Psoas muscle (tissue), 8 donors: ENCODE results near the gene HTT. TPM values are rescaled to one million over a fixed set of nuclear protein-coding genes. Genes with fewer than 3 reads are reported as not detected.

Experiments used
- ATAC-seq, 4 donors: fragments of 200-7000 bp; cut with Tn5 transposase; one replicate each; pipeline ENCODE4 v1.9.1; 2020; ENCODE audit warnings: moderate library complexity in 3 of 4, mild to moderate bottlenecking in 2 of 4
- DNase-seq, 2 donors: peaks; one replicate each; pipeline ENCODE4 v3.0.0-alpha.2; 2020
- H3K27ac ChIP-seq: fragments of 200-600 bp; one replicate; pipeline ENCODE4 v1.8.0; 2022
- H3K27me3 ChIP-seq, 3 donors: fragments of 200-600 bp in 1 of 3; one replicate each; pipeline versions ENCODE4 v1.6.1 to v1.8.0; 2013 to 2022; ENCODE audit warnings: low read length in 2 of 3, mild to moderate bottlenecking in 2 of 3, moderate library complexity in 1 of 3; ENCODE audit not compliant: insufficient read depth in 3 of 3
- H3K36me3 ChIP-seq, 2 donors: fragments of 200-600 bp in 1 of 2; one replicate each; pipeline versions ENCODE4 v1.6.1 to v1.8.0; 2013 to 2022; ENCODE audit warnings: low read depth in 1 of 2, mild to moderate bottlenecking in 1 of 2, moderate library complexity in 1 of 2; ENCODE audit not compliant: insufficient read depth in 1 of 2
- H3K4me1 ChIP-seq: fragments of 200-600 bp; one replicate; pipeline ENCODE4 v1.8.0; 2022
- H3K4me3 ChIP-seq: fragments of 200-600 bp; one replicate; pipeline ENCODE4 v1.8.0; 2022; ENCODE audit warnings: mild to moderate bottlenecking
- H3K9me3 ChIP-seq: fragments of 200-600 bp; one replicate; pipeline ENCODE4 v1.8.0; 2022
- CTCF ChIP-seq: fragments of 200-600 bp; IDR thresholded peaks from one replicate; pipeline ENCODE4 v1.8.0; 2022; ENCODE audit warnings: antibody characterized with exemption
- WGBS, 3 donors: extraction: QIAGEN DNeasy Blood & Tissue Kit; methylation state at CpG; one replicate each; pipeline versions ENCODE4 v1.1.6 to v1.1.7; 2013; 5-methylcytosine and 5-hydroxymethylcytosine counted together
- intact Hi-C, 2 donors: fragments of 100-400 bp; cut with DNase I; formaldehyde crosslinking; loops; one replicate each; pipeline versions ENCODE4 v1.11.0 to v1.14.2; 2022
- polyA plus RNA-seq, 3 donors: library from polyadenylated mRNA; stranded (reverse); fragments of 200-250 nt; gene quantifications; one replicate each; pipeline ENCODE4 v1.2.3, GENCODE V29; 2013
- total RNA-seq, 4 donors: library from RNA; stranded (reverse); fragmentation: NEBNext Ultra II Directional in 2 of 4; extraction: Animal tissue kit (Norgen Biotek cat#: 25700) in 2 of 4; gene quantifications; one replicate each; pipeline versions ENCODE4 v1.2.1 to v1.2.4, GENCODE V29; 2021 to 2023
- donor health status: healthy with polysubstance abuse.
- donor health status: DM: no; HTN: no; CAD: no; lungs with moderate emphysema.
- donor health status: Bipolar disorder and iron deficiency.
- donor health status: healthy.
- donor health status: DM: yes; HTN: yes; CAD: no.
- donor health status: DM: no; HTN: no; CAD: no.
- donor health status: DM: no; HTN: no; CAD: no.
- donor health status: DM: yes; HTN: yes; CAD: no.

Gene HTT
- total and polyA plus RNA-seq, 7 donors: 6.7 to 39.9 (median 29.6) TPM

GRCh38 chr4:3114377-3114776 is 39.9 kb downstream of the HTT start:
- ATAC-seq (peak in 1 of 4 donors; percentile 60), DNase-seq (no peak)
- Histone ChIP-seq H3K27me3 (no peaks in the 10 kb centered on the region), H3K9me3 (no peaks in the 10 kb centered on the region), H3K4me3 (peak overlapping the region; percentile 41), H3K27ac (peak overlapping the region; percentile 27), H3K36me3 (peaks cover 4 to 57% of the 10 kb centered on the region in 2 donors), H3K4me1 (peaks cover 29% of the 10 kb centered on the region)
- 92 to 95% (median 94%) methylated on average over 6 of the region's 6 CpGs for WGBS, 3 donors
- no peak for TF ChIP-seq CTCF
- intact Hi-C loops: no loop called here

GRCh38 chr4:3115637-3116270 is 41.3 kb downstream of the HTT start:
- no peaks in the 10 kb centered on the region for H3K9me3 ChIP-seq
- peaks cover 4 to 57% of the 10 kb centered on the region in 2 donors for H3K36me3 ChIP-seq
- H3K4me3 ChIP-seq: no peak overlapping the region
- H3K27ac ChIP-seq: peak overlapping the region; percentile 8
- ATAC-seq (peak in 3 of 4 donors; percentile 18 to 35 (median 32)), DNase-seq (peak in 1 of 2 donors; percentile 27)
- intact Hi-C loops: no loop called here
- H3K27me3 ChIP-seq: no peaks in the 10 kb centered on the region
- peaks cover 29% of the 10 kb centered on the region for H3K4me1 ChIP-seq
- 77 to 86% (median 78%) methylated on average over 15 of the region's 15 CpGs for WGBS, 3 donors
- no peak for TF ChIP-seq CTCF

- Histone ChIP-seq H3K36me3 (peaks cover 4 to 65% of the 10 kb centered on the region in 2 donors), H3K4me1 (peaks cover 23% of the 10 kb centered on the region), H3K4me3 (no peak overlapping the region), H3K27ac (no peak overlapping the region), H3K27me3 (no peaks in the 10 kb centered on the region), H3K9me3 (no peaks in the 10 kb centered on the region)
- ATAC-seq (no peak), DNase-seq (no peak)
- intact Hi-C loops: no loop called here
- TF ChIP-seq CTCF: no peak
- WGBS, 3 donors: 72 to 83% (median 74%) methylated on average over 2 of the region's 2 CpGs
Measured at GRCh38 chr4:3116955-3117354, 42.5 kb downstream of the HTT start.

- DNase-seq: no peak
- Histone ChIP-seq H3K27me3 (no peaks in the 10 kb centered on the region), H3K9me3 (no peaks in the 10 kb centered on the region), H3K36me3 (peaks cover 4 to 65% of the 10 kb centered on the region in 2 donors), H3K4me3 (no peak overlapping the region), H3K4me1 (peaks cover 24% of the 10 kb centered on the region), H3K27ac (no peak overlapping the region)
- no peak for ATAC-seq
- TF ChIP-seq CTCF: no peak
- intact Hi-C loops: no loop called here
- 86 to 88% (median 86%) methylated on average over 8 of the region's 8 CpGs for WGBS, 3 donors
Measured at GRCh38 chr4:3118312-3118711, 43.8 kb downstream of the HTT start.

GRCh38 chr4:3119464-3119863 is 45.0 kb downstream of the HTT start:
- intact Hi-C loops: no loop called here
- ATAC-seq (no peak), DNase-seq (no peak)
- WGBS, 3 donors: 75 to 83% (median 76%) methylated on average over 2 of the region's 2 CpGs
- Histone ChIP-seq H3K4me1 (peaks cover 24% of the 10 kb centered on the region), H3K9me3 (no peaks in the 10 kb centered on the region), H3K27me3 (no peaks in the 10 kb centered on the region), H3K4me3 (no peak overlapping the region), H3K27ac (no peak overlapping the region), H3K36me3 (peaks cover 4 to 65% of the 10 kb centered on the region in 2 donors)
- TF ChIP-seq CTCF: no peak
